ENCODE data around the gene CNOT2. TPM values are rescaled to one million over a fixed set of nuclear protein-coding genes. Genes with fewer than 3 reads are reported as not detected.

The CNOT2 gene, protein sequence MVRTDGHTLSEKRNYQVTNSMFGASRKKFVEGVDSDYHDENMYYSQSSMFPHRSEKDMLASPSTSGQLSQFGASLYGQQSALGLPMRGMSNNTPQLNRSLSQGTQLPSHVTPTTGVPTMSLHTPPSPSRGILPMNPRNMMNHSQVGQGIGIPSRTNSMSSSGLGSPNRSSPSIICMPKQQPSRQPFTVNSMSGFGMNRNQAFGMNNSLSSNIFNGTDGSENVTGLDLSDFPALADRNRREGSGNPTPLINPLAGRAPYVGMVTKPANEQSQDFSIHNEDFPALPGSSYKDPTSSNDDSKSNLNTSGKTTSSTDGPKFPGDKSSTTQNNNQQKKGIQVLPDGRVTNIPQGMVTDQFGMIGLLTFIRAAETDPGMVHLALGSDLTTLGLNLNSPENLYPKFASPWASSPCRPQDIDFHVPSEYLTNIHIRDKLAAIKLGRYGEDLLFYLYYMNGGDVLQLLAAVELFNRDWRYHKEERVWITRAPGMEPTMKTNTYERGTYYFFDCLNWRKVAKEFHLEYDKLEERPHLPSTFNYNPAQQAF
- 187 TPM for polyA plus RNA-seq (2013, experiment 1 of 2)
- 178 TPM for polyA plus RNA-seq (2013, experiment 2 of 2)

DNA sequence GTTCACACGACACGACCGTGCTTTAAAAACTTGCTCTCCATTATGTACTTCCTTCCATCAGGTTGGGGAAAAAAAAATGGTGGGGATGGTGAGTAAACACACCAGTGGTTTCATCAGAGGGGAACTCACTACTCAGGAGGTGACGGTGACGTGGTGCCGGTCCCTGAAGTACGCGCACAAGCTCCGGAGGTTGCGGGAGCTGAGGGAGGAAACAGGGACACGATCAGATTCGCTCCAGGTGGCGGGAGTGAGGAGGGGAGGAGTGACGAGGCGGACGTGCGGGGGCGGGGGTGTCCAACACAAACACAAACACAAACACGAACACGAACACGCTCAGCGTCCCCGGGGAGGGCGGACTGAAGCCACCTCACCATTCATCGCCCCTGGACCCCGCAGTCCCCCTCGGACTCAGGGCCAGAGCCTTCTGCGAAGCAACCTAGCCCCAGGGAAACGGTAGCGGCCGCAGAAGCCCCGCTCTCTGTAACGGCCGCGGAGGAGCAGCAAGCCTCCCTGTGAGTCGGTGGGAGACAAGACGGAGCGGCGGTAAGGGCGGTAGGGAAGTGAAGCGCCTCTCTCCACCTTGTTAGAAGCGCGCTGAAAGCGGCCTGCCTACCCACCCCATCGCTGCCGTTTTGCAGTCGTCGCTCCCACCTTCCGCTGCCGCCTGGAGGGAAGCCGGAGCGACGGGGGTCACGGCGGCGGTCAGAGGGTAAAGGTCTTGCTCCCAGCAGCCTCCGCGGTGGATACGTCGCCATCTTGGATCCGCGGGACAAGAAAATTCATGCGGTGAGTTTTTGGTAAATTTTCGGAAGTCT, at the start of gene CNOT2:
Gene CNOT2 (plus strand): TSS at position 739 of the 815 bp plus-strand sequence. CDS start 34,794 bp downstream, outside the sequence.
- peaks cover 2% of the 10 kb centered on the region for H3K4me1 ChIP-seq (ENCODE audit: control insufficient read depth, low read depth, low read length)
- H2BK120ac ChIP-seq (ENCODE audit: low read depth, low read length), result peak within 1 kb of the TSS; percentile 56
- H2AK5ac ChIP-seq (ENCODE audit: low read length), result peak within 1 kb of the TSS; percentile 70
- peak within 1 kb of the TSS; percentile 99 for H3K9ac ChIP-seq (ENCODE audit: low read length)
- no peaks in the 10 kb centered on the region for H3K36me3 ChIP-seq (ENCODE audit: control insufficient read depth, insufficient read depth, low read length)
- H3K79me1 ChIP-seq (ENCODE audit: low read length), result peaks cover 2% of the 10 kb centered on the region
- H3K27ac ChIP-seq (ENCODE audit: low read depth, low read length), result peak within 1 kb of the TSS; percentile 88
- peak within 1 kb of the TSS; percentile 94 for H3K4ac ChIP-seq (ENCODE audit: low read depth, low read length)
- no peak within 1 kb of the TSS for H4K5ac ChIP-seq (ENCODE audit: low read length)
- H3K79me2 ChIP-seq (ENCODE audit: control insufficient read depth, insufficient read depth, low read length), result peaks cover 36% of the 10 kb centered on the region
- H3K56ac ChIP-seq (ENCODE audit: low read length), result peak within 1 kb of the TSS; percentile 99
- peak within 1 kb of the TSS; percentile 79 for H3K4me2 ChIP-seq (ENCODE audit: low read length)
- peak within 1 kb of the TSS; percentile 83 for H3K23ac ChIP-seq (ENCODE audit: low read length)
- peak within 1 kb of the TSS; percentile 93 for H2BK5ac ChIP-seq (ENCODE audit: low read length)
- WGBS (ENCODE audit: extremely low coverage, insufficient coverage, low lambda C conversion rate), result no CpG with 5 or more reads among the region's 64 CpGs
- DNase-seq, result peak; percentile 96
- no peak within 1 kb of the TSS for H2BK15ac ChIP-seq (replicated peaks; ENCODE audit: low read depth)
- H3K27me3 ChIP-seq (ENCODE audit: insufficient read depth, low read length, poor library complexity), result no peaks in the 10 kb centered on the region
- H3K4me3 ChIP-seq (ENCODE audit: low read length), result peak within 1 kb of the TSS; percentile 97
- H4K8ac ChIP-seq (ENCODE audit: low read depth, low read length), result no peak within 1 kb of the TSS
- peak within 1 kb of the TSS; percentile 84 for H3K18ac ChIP-seq (ENCODE audit: low read length)

DNA sequence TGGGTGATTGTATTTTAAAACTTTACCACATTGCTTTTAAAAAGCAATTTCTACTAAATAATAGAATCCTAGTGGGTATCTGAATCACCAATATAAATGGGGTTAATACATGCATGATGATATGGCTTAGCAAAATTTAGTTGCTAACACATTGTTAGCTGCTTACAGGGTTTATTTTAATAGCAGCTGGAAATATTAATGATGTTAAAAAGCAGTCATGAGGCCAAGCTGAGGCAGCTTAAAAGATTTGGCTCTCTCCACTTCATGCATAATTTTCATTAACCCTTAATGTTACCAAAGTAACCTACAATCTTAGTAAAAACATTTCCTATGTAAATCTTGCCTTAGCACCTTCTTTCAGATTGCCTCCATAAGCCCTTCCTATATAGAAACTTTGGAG, 49.2 kb upstream of the CNOT2 start:
- Histone ChIP-seq H3K56ac (ENCODE audit: low read length) (no peak overlapping the region), H3K23ac (ENCODE audit: low read length) (no peak overlapping the region), H3K4me2 (ENCODE audit: low read length) (no peak overlapping the region), H3K79me2 (ENCODE audit: control insufficient read depth, insufficient read depth, low read length) (no peaks in the 10 kb centered on the region), H3K27me3 (ENCODE audit: insufficient read depth, low read length, poor library complexity) (no peaks in the 10 kb centered on the region), H2BK120ac (ENCODE audit: low read depth, low read length) (no peak overlapping the region), H3K18ac (ENCODE audit: low read length) (no peak overlapping the region), H4K8ac (ENCODE audit: low read depth, low read length) (no peak overlapping the region), H2BK5ac (ENCODE audit: low read length) (no peak overlapping the region), H3K27ac (ENCODE audit: low read depth, low read length) (no peak overlapping the region), H4K5ac (ENCODE audit: low read length) (no peak overlapping the region), H3K9ac (ENCODE audit: low read length) (no peak overlapping the region), H2BK15ac (replicated peaks; ENCODE audit: low read depth) (no peak overlapping the region), H3K36me3 (ENCODE audit: control insufficient read depth, insufficient read depth, low read length) (no peaks in the 10 kb centered on the region), H3K4me3 (ENCODE audit: low read length) (no peak overlapping the region), H3K4me1 (ENCODE audit: control insufficient read depth, low read depth, low read length) (no peaks in the 10 kb centered on the region), H2AK5ac (ENCODE audit: low read length) (no peak overlapping the region), H3K79me1 (ENCODE audit: low read length) (no peaks in the 10 kb centered on the region), H3K4ac (ENCODE audit: low read depth, low read length) (no peak overlapping the region)
- DNase-seq, result no peak

DNA sequence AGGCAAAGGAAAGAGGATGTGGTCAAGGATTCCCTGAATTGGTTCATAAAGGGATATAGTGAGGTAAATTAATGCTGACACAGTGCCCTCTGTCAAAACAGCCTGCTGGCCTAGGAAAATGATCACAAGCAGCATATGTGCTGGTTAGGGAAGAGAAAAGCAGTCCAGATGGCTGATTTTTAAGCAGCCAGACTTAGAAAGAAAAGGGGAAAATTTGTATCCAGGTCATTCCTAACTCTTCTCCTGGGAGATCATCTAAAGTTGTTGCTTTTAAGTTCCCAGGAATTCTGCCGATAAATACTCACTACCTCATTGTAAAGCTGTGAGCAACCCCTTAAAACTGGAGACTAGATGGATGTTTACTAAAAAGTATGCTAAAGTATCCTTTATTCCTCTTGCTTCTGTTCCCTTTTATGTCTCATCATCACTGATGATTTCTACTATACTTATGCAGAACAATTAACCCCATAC, 46.4 kb upstream of the CNOT2 start:
- no peak overlapping the region for H2BK120ac ChIP-seq (ENCODE audit: low read depth, low read length)
- no peak overlapping the region for H3K56ac ChIP-seq (ENCODE audit: low read length)
- no peak overlapping the region for H3K9ac ChIP-seq (ENCODE audit: low read length)
- no peak overlapping the region for H3K18ac ChIP-seq (ENCODE audit: low read length)
- no peaks in the 10 kb centered on the region for H3K79me2 ChIP-seq (ENCODE audit: control insufficient read depth, insufficient read depth, low read length)
- H3K23ac ChIP-seq (ENCODE audit: low read length), result no peak overlapping the region
- no peak for DNase-seq
- H3K27me3 ChIP-seq (ENCODE audit: insufficient read depth, low read length, poor library complexity), result no peaks in the 10 kb centered on the region
- H2BK15ac ChIP-seq (replicated peaks; ENCODE audit: low read depth), result no peak overlapping the region
- no peak overlapping the region for H2BK5ac ChIP-seq (ENCODE audit: low read length)
- H3K4ac ChIP-seq (ENCODE audit: low read depth, low read length), result no peak overlapping the region
- no CpG with 5 or more reads among the region's 1 CpG for WGBS (ENCODE audit: extremely low coverage, insufficient coverage, low lambda C conversion rate)
- H3K79me1 ChIP-seq (ENCODE audit: low read length), result no peaks in the 10 kb centered on the region
- no peak overlapping the region for H3K4me2 ChIP-seq (ENCODE audit: low read length)
- no peaks in the 10 kb centered on the region for H3K4me1 ChIP-seq (ENCODE audit: control insufficient read depth, low read depth, low read length)
- H3K4me3 ChIP-seq (ENCODE audit: low read length), result no peak overlapping the region
- H2AK5ac ChIP-seq (ENCODE audit: low read length), result no peak overlapping the region
- H4K5ac ChIP-seq (ENCODE audit: low read length), result no peak overlapping the region
- H3K36me3 ChIP-seq (ENCODE audit: control insufficient read depth, insufficient read depth, low read length), result no peaks in the 10 kb centered on the region
- H4K8ac ChIP-seq (ENCODE audit: low read depth, low read length), result no peak overlapping the region
- H3K27ac ChIP-seq (ENCODE audit: low read depth, low read length), result no peak overlapping the region

DNA sequence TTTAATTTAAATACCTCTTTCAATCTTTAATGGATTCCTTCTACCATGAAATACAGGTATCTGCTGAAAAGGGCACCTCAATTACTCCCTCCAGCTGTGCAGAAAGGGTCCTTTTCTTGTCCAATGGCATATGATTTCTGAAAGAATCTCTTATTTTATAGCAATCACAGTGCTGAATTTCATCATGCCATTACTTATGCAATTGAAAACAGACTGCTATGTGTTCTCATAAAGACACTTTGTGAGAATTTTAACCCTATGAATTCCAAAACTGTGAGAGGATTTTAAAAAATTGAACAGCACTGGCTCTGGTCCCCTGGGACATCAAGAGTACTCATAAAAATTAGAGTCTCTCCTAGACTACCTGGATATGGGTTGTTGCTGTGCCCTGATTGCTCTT, 45.9 kb upstream of the CNOT2 start:
- Histone ChIP-seq H3K79me1 (ENCODE audit: low read length) (no peaks in the 10 kb centered on the region), H3K18ac (ENCODE audit: low read length) (no peak overlapping the region), H2BK5ac (ENCODE audit: low read length) (no peak overlapping the region), H2BK15ac (replicated peaks; ENCODE audit: low read depth) (no peak overlapping the region), H2BK120ac (ENCODE audit: low read depth, low read length) (no peak overlapping the region), H3K4me2 (ENCODE audit: low read length) (no peak overlapping the region), H3K27me3 (ENCODE audit: insufficient read depth, low read length, poor library complexity) (no peaks in the 10 kb centered on the region), H3K27ac (ENCODE audit: low read depth, low read length) (no peak overlapping the region), H3K36me3 (ENCODE audit: control insufficient read depth, insufficient read depth, low read length) (no peaks in the 10 kb centered on the region), H4K8ac (ENCODE audit: low read depth, low read length) (no peak overlapping the region), H3K4ac (ENCODE audit: low read depth, low read length) (no peak overlapping the region), H2AK5ac (ENCODE audit: low read length) (no peak overlapping the region), H3K56ac (ENCODE audit: low read length) (no peak overlapping the region), H3K23ac (ENCODE audit: low read length) (no peak overlapping the region), H3K9ac (ENCODE audit: low read length) (no peak overlapping the region), H3K79me2 (ENCODE audit: control insufficient read depth, insufficient read depth, low read length) (no peaks in the 10 kb centered on the region), H4K5ac (ENCODE audit: low read length) (no peak overlapping the region), H3K4me3 (ENCODE audit: low read length) (no peak overlapping the region), H3K4me1 (ENCODE audit: control insufficient read depth, low read depth, low read length) (no peaks in the 10 kb centered on the region)
- no peak for DNase-seq

DNA sequence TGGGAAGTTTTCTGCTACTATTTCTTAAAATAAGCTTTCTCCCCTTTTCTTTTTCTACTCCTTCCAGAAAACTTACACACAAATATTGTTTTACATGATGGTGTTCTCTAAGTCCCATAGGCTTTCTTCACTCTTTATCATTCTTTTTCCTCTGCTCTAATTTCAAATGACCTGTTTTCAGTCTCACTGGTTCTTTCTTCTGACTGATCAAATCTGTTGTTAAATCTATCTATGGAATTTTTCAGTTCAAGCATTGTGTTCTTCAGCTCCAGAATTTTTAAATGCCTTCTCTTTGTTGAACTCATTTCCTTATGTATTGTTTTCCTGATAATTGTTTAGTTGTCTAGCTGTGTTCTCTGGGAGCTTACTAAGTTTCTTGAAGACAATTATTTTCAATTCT, 29.5 kb upstream of the CNOT2 start:
- H3K4ac ChIP-seq (ENCODE audit: low read depth, low read length), result no peak overlapping the region
- H2BK5ac ChIP-seq (ENCODE audit: low read length), result no peak overlapping the region
- no peak overlapping the region for H3K4me3 ChIP-seq (ENCODE audit: low read length)
- H3K23ac ChIP-seq (ENCODE audit: low read length), result no peak overlapping the region
- H3K27me3 ChIP-seq (ENCODE audit: insufficient read depth, low read length, poor library complexity), result no peaks in the 10 kb centered on the region
- no peak overlapping the region for H3K18ac ChIP-seq (ENCODE audit: low read length)
- H2AK5ac ChIP-seq (ENCODE audit: low read length), result no peak overlapping the region
- H3K27ac ChIP-seq (ENCODE audit: low read depth, low read length), result no peak overlapping the region
- H3K36me3 ChIP-seq (ENCODE audit: control insufficient read depth, insufficient read depth, low read length), result no peaks in the 10 kb centered on the region
- H3K4me2 ChIP-seq (ENCODE audit: low read length), result no peak overlapping the region
- no peak overlapping the region for H2BK15ac ChIP-seq (replicated peaks; ENCODE audit: low read depth)
- no peak overlapping the region for H3K56ac ChIP-seq (ENCODE audit: low read length)
- DNase-seq, result no peak
- no peaks in the 10 kb centered on the region for H3K79me2 ChIP-seq (ENCODE audit: control insufficient read depth, insufficient read depth, low read length)
- H3K4me1 ChIP-seq (ENCODE audit: control insufficient read depth, low read depth, low read length), result no peaks in the 10 kb centered on the region
- H3K79me1 ChIP-seq (ENCODE audit: low read length), result no peaks in the 10 kb centered on the region
- H3K9ac ChIP-seq (ENCODE audit: low read length), result no peak overlapping the region
- no peak overlapping the region for H4K5ac ChIP-seq (ENCODE audit: low read length)
- H4K8ac ChIP-seq (ENCODE audit: low read depth, low read length), result no peak overlapping the region
- no peak overlapping the region for H2BK120ac ChIP-seq (ENCODE audit: low read depth, low read length)

All from mesendoderm (in vitro differentiated cells).